ENCODE measurements around the gene SPIB. TPM values are rescaled to one million over a fixed set of nuclear protein-coding genes. Genes with fewer than 3 reads are reported as not detected.

SPIB gene
- total RNA-seq, 1 donor from 2014 or later, result 0.11 TPM

DNA sequence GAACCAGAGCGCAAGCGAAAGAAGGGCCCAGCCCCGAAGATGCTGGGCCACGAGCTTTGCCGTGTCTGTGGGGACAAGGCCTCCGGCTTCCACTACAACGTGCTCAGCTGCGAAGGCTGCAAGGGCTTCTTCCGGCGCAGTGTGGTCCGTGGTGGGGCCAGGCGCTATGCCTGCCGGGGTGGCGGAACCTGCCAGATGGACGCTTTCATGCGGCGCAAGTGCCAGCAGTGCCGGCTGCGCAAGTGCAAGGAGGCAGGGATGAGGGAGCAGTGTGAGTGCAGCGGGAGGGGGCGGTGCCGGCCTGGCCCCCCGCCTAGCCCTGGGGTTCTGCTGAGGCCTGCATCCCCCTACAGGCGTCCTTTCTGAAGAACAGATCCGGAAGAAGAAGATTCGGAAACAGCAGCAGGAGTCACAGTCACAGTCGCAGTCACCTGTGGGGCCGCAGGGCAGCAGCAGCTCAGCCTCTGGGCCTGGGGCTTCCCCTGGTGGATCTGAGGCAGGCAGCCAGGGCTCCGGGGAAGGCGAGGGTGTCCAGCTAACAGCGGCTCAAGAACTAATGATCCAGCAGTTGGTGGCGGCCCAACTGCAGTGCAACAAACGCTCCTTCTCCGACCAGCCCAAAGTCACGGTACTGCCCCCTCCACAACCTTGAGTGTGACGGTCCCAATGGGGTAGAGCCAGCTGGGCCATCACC is 40.4 kb upstream of the SPIB start:
- Mint-ChIP-seq H3K4me1 (peaks cover 6% of the 10 kb centered on the region), H3K4me3 (peak overlapping the region; percentile 49), H3K36me3 (peaks cover 13% of the 10 kb centered on the region), H3K27me3 (ENCODE audit: low read depth) (no peaks in the 10 kb centered on the region), H3K9me3 (no peaks in the 10 kb centered on the region), H3K27ac (no peak overlapping the region)
- TF ChIP-seq, protein P1, sequence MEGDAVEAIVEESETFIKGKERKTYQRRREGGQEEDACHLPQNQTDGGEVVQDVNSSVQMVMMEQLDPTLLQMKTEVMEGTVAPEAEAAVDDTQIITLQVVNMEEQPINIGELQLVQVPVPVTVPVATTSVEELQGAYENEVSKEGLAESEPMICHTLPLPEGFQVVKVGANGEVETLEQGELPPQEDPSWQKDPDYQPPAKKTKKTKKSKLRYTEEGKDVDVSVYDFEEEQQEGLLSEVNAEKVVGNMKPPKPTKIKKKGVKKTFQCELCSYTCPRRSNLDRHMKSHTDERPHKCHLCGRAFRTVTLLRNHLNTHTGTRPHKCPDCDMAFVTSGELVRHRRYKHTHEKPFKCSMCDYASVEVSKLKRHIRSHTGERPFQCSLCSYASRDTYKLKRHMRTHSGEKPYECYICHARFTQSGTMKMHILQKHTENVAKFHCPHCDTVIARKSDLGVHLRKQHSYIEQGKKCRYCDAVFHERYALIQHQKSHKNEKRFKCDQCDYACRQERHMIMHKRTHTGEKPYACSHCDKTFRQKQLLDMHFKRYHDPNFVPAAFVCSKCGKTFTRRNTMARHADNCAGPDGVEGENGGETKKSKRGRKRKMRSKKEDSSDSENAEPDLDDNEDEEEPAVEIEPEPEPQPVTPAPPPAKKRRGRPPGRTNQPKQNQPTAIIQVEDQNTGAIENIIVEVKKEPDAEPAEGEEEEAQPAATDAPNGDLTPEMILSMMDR (IDR thresholded peaks at IDR 0.05; ENCODE audit: unreplicated experiment), result no peak
- DNase-seq (ENCODE audit: low spot score in 2 of 2, unreplicated experiment in 2 of 2), result no peak

DNA sequence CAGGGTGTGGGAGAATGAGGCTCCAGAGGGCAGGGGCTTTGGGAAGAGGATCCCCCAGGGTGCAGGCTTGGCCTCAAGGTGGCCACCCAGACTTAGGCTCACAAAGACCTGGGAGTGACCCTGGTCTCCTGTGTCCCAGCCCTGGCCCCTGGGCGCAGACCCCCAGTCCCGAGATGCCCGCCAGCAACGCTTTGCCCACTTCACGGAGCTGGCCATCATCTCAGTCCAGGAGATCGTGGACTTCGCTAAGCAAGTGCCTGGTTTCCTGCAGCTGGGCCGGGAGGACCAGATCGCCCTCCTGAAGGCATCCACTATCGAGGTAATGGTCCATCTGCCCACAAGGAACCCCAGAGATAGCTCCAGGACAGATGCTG is 39.9 kb upstream of the SPIB start:
- no peak overlapping the region for H3K4me3 Mint-ChIP-seq
- H3K4me1 Mint-ChIP-seq, result peaks cover 11% of the 10 kb centered on the region
- TF ChIP-seq, protein P1 (IDR thresholded peaks at IDR 0.05; ENCODE audit: unreplicated experiment), result no peak
- H3K27ac Mint-ChIP-seq, result no peak overlapping the region
- H3K36me3 Mint-ChIP-seq, result peaks cover 13% of the 10 kb centered on the region
- no peak for DNase-seq (ENCODE audit: low spot score in 2 of 2, unreplicated experiment in 2 of 2)
- H3K9me3 Mint-ChIP-seq, result no peaks in the 10 kb centered on the region
- no peaks in the 10 kb centered on the region for H3K27me3 Mint-ChIP-seq (ENCODE audit: low read depth)

DNA sequence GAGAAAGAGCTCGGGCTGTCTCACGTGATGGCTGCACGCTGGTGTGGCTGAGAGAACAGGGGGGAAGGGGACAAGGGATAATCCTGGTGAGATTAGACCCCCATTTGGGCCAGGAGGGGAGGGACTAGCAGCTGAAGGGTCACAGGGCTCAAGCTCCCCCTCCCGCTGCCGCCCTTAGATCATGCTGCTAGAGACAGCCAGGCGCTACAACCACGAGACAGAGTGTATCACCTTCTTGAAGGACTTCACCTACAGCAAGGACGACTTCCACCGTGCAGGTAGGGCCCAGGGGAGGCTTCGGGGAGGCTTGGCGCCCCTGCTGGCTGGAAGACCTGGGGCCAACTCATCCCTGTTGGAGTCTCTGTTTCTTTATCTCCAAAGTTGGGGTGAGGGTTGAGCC is 39.1 kb upstream of the SPIB start:
- Mint-ChIP-seq H3K27me3 (ENCODE audit: low read depth) (no peaks in the 10 kb centered on the region), H3K4me1 (peaks cover 17% of the 10 kb centered on the region), H3K36me3 (peaks cover 13% of the 10 kb centered on the region), H3K4me3 (no peak overlapping the region), H3K9me3 (no peaks in the 10 kb centered on the region), H3K27ac (no peak overlapping the region)
- no peak for DNase-seq (ENCODE audit: low spot score in 2 of 2, unreplicated experiment in 2 of 2)
- TF ChIP-seq, protein P1 (IDR thresholded peaks at IDR 0.05; ENCODE audit: unreplicated experiment), result no peak

DNA sequence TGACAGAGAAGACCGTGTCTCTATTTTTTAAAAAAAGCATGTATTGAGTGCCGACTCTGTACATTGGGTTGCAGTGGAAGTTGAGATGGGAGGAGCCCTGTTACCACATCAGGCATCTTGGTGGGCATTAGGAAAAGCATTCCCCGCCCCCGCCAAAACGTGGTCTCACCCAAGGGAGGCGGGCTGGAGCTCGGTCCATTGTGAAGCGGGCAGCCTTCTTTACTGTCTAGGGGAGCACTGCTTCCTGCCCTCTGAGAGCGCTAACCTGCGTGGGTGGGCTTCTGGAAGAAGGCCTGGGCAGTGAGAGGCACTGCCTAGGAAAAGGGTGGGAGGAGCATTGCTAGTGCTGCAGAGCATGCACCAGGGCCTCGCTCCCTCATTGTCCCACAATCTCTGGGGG is 38.6 kb upstream of the SPIB start:
- TF ChIP-seq, protein P1 (IDR thresholded peaks at IDR 0.05; ENCODE audit: unreplicated experiment), result no peak
- no peaks in the 10 kb centered on the region for H3K27me3 Mint-ChIP-seq (ENCODE audit: low read depth)
- no peak for DNase-seq (ENCODE audit: low spot score in 2 of 2, unreplicated experiment in 2 of 2)
- H3K4me3 Mint-ChIP-seq, result no peak overlapping the region
- H3K4me1 Mint-ChIP-seq, result peaks cover 22% of the 10 kb centered on the region
- H3K36me3 Mint-ChIP-seq, result peaks cover 13% of the 10 kb centered on the region
- no peak overlapping the region for H3K27ac Mint-ChIP-seq
- H3K9me3 Mint-ChIP-seq, result no peaks in the 10 kb centered on the region

DNA sequence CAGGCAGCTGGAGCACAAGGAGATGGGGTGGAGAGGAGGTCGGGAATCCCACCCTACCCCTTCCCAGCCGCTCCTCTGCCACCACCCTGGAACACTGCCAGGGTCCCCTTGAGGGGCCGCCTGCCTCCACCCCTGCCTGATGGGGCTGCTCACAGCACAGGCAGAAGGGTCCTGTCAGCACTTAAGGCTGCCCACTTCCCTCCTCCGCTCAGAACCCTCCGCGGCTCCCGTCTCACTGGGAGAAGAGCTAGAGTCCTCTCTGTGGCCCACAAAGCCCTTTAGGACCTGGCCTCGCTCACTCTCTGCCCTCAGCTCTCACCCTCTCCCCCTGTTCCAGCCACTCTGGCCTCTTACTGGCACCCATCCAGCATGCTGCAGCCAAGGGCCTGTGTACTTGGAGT is 38.0 kb upstream of the SPIB start:
- no peak for DNase-seq (ENCODE audit: low spot score in 2 of 2, unreplicated experiment in 2 of 2)
- H3K9me3 Mint-ChIP-seq, result no peaks in the 10 kb centered on the region
- TF ChIP-seq, protein P1 (IDR thresholded peaks at IDR 0.05; ENCODE audit: unreplicated experiment), result no peak
- no peak overlapping the region for H3K27ac Mint-ChIP-seq
- no peak overlapping the region for H3K4me3 Mint-ChIP-seq
- no peaks in the 10 kb centered on the region for H3K27me3 Mint-ChIP-seq (ENCODE audit: low read depth)
- peaks cover 24% of the 10 kb centered on the region for H3K4me1 Mint-ChIP-seq
- peaks cover 13% of the 10 kb centered on the region for H3K36me3 Mint-ChIP-seq

Data from mesothelial cell of epicardium (in vitro differentiated cells).